Measurements from ENCODE around the gene RHEBL1.

DNA sequence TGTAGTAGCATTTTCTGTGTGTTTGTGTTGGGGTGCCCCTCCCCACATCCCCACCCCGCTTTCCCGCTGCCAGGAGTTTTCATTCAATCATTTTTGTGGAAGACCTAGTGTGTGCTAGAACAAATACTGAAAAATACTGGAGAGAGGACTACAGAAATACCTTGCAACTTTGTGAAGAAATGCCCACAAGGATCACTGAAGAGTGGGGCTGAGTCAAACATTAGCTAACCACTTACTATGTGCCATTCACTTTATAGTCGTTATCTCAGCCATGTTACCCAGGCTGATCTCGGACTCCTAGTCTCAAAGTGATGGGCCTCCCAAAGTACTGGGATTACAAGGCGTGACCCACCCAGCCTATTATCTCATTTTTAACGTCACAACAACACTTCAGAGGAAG, 41.4 kb upstream of the RHEBL1 start:
- TF ChIP-seq, protein P1, sequence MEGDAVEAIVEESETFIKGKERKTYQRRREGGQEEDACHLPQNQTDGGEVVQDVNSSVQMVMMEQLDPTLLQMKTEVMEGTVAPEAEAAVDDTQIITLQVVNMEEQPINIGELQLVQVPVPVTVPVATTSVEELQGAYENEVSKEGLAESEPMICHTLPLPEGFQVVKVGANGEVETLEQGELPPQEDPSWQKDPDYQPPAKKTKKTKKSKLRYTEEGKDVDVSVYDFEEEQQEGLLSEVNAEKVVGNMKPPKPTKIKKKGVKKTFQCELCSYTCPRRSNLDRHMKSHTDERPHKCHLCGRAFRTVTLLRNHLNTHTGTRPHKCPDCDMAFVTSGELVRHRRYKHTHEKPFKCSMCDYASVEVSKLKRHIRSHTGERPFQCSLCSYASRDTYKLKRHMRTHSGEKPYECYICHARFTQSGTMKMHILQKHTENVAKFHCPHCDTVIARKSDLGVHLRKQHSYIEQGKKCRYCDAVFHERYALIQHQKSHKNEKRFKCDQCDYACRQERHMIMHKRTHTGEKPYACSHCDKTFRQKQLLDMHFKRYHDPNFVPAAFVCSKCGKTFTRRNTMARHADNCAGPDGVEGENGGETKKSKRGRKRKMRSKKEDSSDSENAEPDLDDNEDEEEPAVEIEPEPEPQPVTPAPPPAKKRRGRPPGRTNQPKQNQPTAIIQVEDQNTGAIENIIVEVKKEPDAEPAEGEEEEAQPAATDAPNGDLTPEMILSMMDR (IDR thresholded peaks at IDR 0.05): no peak
- TF ChIP-seq POLR2A (IDR thresholded peaks at IDR 0.05): no peak

Measured in breast epithelium (tissue), 3 donors.